Aorta (tissue), 5 donors: ENCODE data around the gene MUC6. TPM values are rescaled to one million over a fixed set of nuclear protein-coding genes. Genes with fewer than 3 reads are reported as not detected.

Experiments
- ATAC-seq: fragments of 200-7000 bp; cut with Tn5 transposase; one replicate; pipeline ENCODE4 v1.9.1; 2022; ENCODE audit warnings: moderate library complexity; ENCODE audit not compliant: low FRiP score
- DNase-seq, 2 donors: peaks; one replicate each; pipeline ENCODE4 v3.0.0-alpha.2; 2020
- H3K27ac ChIP-seq, 2 donors: one replicate each; pipeline ENCODE4 v1.5.1; 2013; ENCODE audit warnings: low read length in 2 of 2, mild to moderate bottlenecking in 2 of 2, moderate library complexity in 2 of 2, control low read depth in 1 of 2, inconsistent platforms in 1 of 2, low read depth in 1 of 2
- H3K27me3 ChIP-seq, 2 donors: one replicate each; pipeline ENCODE4 v1.6.1; 2013; ENCODE audit warnings: control low read depth in 1 of 2, low read length in 1 of 2, mild to moderate bottlenecking in 1 of 2, moderate library complexity in 1 of 2; ENCODE audit not compliant: insufficient read depth in 2 of 2, control insufficient read depth in 1 of 2
- H3K36me3 ChIP-seq, 2 donors: one replicate each; pipeline ENCODE4 v1.6.1; 2013; ENCODE audit warnings: control low read depth in 1 of 2, low read length in 1 of 2, mild to moderate bottlenecking in 1 of 2; ENCODE audit not compliant: insufficient read depth in 2 of 2, control insufficient read depth in 1 of 2
- H3K4me1 ChIP-seq, 2 donors: one replicate each; pipeline ENCODE4 v1.6.1; 2013; ENCODE audit warnings: low read length in 2 of 2, control low read depth in 1 of 2, mild to moderate bottlenecking in 1 of 2, moderate library complexity in 1 of 2; ENCODE audit not compliant: insufficient read depth in 2 of 2, control insufficient read depth in 1 of 2
- H3K4me3 ChIP-seq, 2 donors: one replicate each; pipeline ENCODE4 v1.5.1; 2013; ENCODE audit warnings: low read length in 2 of 2, control low read depth in 1 of 2, mild to moderate bottlenecking in 1 of 2
- H3K9me3 ChIP-seq: one replicate; pipeline ENCODE4 v1.6.1; 2013; ENCODE audit warnings: mild to moderate bottlenecking, low read length; ENCODE audit not compliant: control insufficient read depth
- WGBS, 2 donors: extraction: QIAGEN DNeasy Blood & Tissue Kit; methylation state at CpG; one replicate each; pipeline ENCODE4 v1.1.7; 2013; 5-methylcytosine and 5-hydroxymethylcytosine counted together
- intact Hi-C, 2 donors: fragments of 100-400 bp; cut with DNase I; formaldehyde crosslinking; loops; one replicate each; pipeline versions ENCODE4 v1.14.2 to v1.15.0; 2022
- polyA plus RNA-seq, 2 donors: library from polyadenylated mRNA; stranded (reverse); fragments of 200-250 nt; gene quantifications; one replicate each; pipeline ENCODE4 v1.2.3, GENCODE V29; 2013
- total RNA-seq, 2 donors: library from RNA; stranded (reverse); fragmentation: NEBNext Ultra II Directional; extraction: Animal tissue kit (Norgen Biotek cat#: 25700); gene quantifications; one replicate each; pipeline ENCODE4 v1.2.1, GENCODE V29; 2021
- donor health status: healthy with polysubstance abuse.
- donor health status: Bipolar disorder and iron deficiency.
- donor health status: DM: no; HTN: no; CAD: no.
- donor health status: DM: no; HTN: no; CAD: no.
- donor health status: DM: yes; HTN: yes; CAD: no.

MUC6 gene
- total and polyA plus RNA-seq, 4 donors, result under 0.01 to 0.49 TPM; not detected in 2

GRCh38 chr11:963852-964251 is 72.7 kb downstream of the MUC6 start:
- H3K36me3 ChIP-seq, result peaks cover 0 to 5% of the 10 kb centered on the region in 2 donors
- H3K4me3 ChIP-seq, result no peak overlapping the region
- H3K27ac ChIP-seq, result no peak overlapping the region
- 96 to 97% methylated on average over 7 of the region's 7 CpGs for WGBS, 2 donors
- H3K27me3 ChIP-seq, result no peaks in the 10 kb centered on the region
- no peaks in the 10 kb centered on the region for H3K9me3 ChIP-seq
- intact Hi-C loops, result no loop called here
- ATAC-seq (no peak), DNase-seq (no peak)
- H3K4me1 ChIP-seq, result no peaks in the 10 kb centered on the region

Other genes starting within 250 kb of the MUC6 start
- not detected for gene CEND1, start 246.6 kb downstream of the MUC6 start, total RNA-seq
- gene CEND1, start 246.6 kb downstream of the MUC6 start, polyA plus RNA-seq, result under 1 TPM in 1 of 2 donors, not detected in 1; 0.10 TPM
- gene SLC25A22, start 238.4 kb downstream of the MUC6 start, total RNA-seq, result 10 to 100 TPM; 10.1 to 12.9 TPM
- 1 to 10 TPM; 3.2 to 5.6 TPM for gene SLC25A22, start 238.4 kb downstream of the MUC6 start, polyA plus RNA-seq
- 10 to 100 TPM in 1 of 2 donors, 1 to 10 TPM in 1; 8.5 to 14.7 TPM for gene PIDD1, start 231.5 kb downstream of the MUC6 start, total RNA-seq
- gene PIDD1, start 231.5 kb downstream of the MUC6 start, polyA plus RNA-seq, result 10 to 100 TPM; 15.3 to 71.4 TPM
- gene RPLP2, start 226.8 kb downstream of the MUC6 start, total RNA-seq, result 1,000 to 10,000 TPM; 1,300 to 1,387 TPM
- gene RPLP2, start 226.8 kb downstream of the MUC6 start, polyA plus RNA-seq, result 1,000 to 10,000 TPM; 1,256 to 1,452 TPM
- 100 to 1,000 TPM; 116 to 121 TPM for gene PNPLA2, start 217.8 kb downstream of the MUC6 start, total RNA-seq
- gene PNPLA2, start 217.8 kb downstream of the MUC6 start, polyA plus RNA-seq, result 100 to 1,000 TPM in 1 of 2 donors, 10 to 100 TPM in 1; 33.7 to 240 TPM
- 10 to 100 TPM in 1 of 2 donors, 1 to 10 TPM in 1; 2.2 to 10.0 TPM for gene CRACR2B, start 208.8 kb downstream of the MUC6 start, total RNA-seq
- gene CRACR2B, start 208.8 kb downstream of the MUC6 start, polyA plus RNA-seq, result 10 to 100 TPM in 1 of 2 donors, 1 to 10 TPM in 1; 4.8 to 10.5 TPM
- 100 to 1,000 TPM; 620 to 681 TPM for gene CD151, start 203.8 kb downstream of the MUC6 start, total RNA-seq
- 1,000 to 10,000 TPM in 1 of 2 donors, 100 to 1,000 TPM in 1; 860 to 1,186 TPM for gene CD151, start 203.8 kb downstream of the MUC6 start, polyA plus RNA-seq
- gene POLR2L, start 194.2 kb downstream of the MUC6 start, total RNA-seq, result 10 to 100 TPM; 57.5 to 69.2 TPM
- gene POLR2L, start 194.2 kb downstream of the MUC6 start, polyA plus RNA-seq, result 100 to 1,000 TPM; 140 to 152 TPM
- 10 to 100 TPM; 42.9 to 95.1 TPM for gene TSPAN4, start 193.9 kb downstream of the MUC6 start, total RNA-seq
- gene TSPAN4, start 193.9 kb downstream of the MUC6 start, polyA plus RNA-seq, result 10 to 100 TPM; 28.4 to 79.1 TPM
- 10 to 100 TPM; 55.4 to 77.4 TPM for gene CHID1, start 125.9 kb downstream of the MUC6 start, total RNA-seq
- gene CHID1, start 125.9 kb downstream of the MUC6 start, polyA plus RNA-seq, result 10 to 100 TPM; 29.6 to 60.3 TPM
- 100 to 1,000 TPM in 1 of 2 donors, 10 to 100 TPM in 1; 93.3 to 147 TPM for gene AP2A2, start 110.8 kb downstream of the MUC6 start, total RNA-seq
- gene AP2A2, start 110.8 kb downstream of the MUC6 start, polyA plus RNA-seq, result 10 to 100 TPM; 14.0 to 47.3 TPM
- gene MUC2, start 38.2 kb upstream of the MUC6 start, total RNA-seq, result under 1 TPM; 0.06 to 0.10 TPM
- gene MUC2, start 38.2 kb upstream of the MUC6 start, polyA plus RNA-seq, result 10 to 100 TPM in 1 of 2 donors, under 1 TPM in 1; 0.08 to 11.8 TPM
- gene MUC5AC, start 121.2 kb upstream of the MUC6 start, total RNA-seq, result not detected
- gene MUC5AC, start 121.2 kb upstream of the MUC6 start, polyA plus RNA-seq, result under 1 TPM in 1 of 2 donors, not detected in 1; 0.05 TPM
- not detected for gene MUC5B, start 186.3 kb upstream of the MUC6 start, total RNA-seq
- under 1 TPM in 1 of 2 donors, not detected in 1; 0.25 TPM for gene MUC5B, start 186.3 kb upstream of the MUC6 start, polyA plus RNA-seq